DOHH2 (cell line): ENCODE results near the gene PITPNM3.

Source experiments
- H3F3A ChIP-seq: fragments of 200-600 bp; sonication (generic), shearing (Covaris generic); 2 replicates; pipeline ENCODE4 v1.6.0; 2016; ENCODE audit warnings: antibody characterized with exemption, mild to moderate bottlenecking; ENCODE audit not compliant: control insufficient read depth, insufficient read depth
- H3K27ac ChIP-seq: fragments of 200-600 bp; sonication (generic); 2 replicates; pipeline ENCODE4 v1.5.1; 2014; ENCODE audit warnings: low read depth, mild to moderate bottlenecking, low read length, moderate library complexity
- H3K27me3 ChIP-seq: fragments of 200-600 bp; sonication (generic); 2 replicates; pipeline ENCODE4 v1.6.1; 2014; ENCODE audit warnings: mild to moderate bottlenecking, low read length, mixed read lengths; ENCODE audit not compliant: control insufficient read depth
- H3K36me3 ChIP-seq: fragments of 200-600 bp; sonication (generic); 2 replicates; pipeline ENCODE4 v1.6.1; 2014; ENCODE audit warnings: mild to moderate bottlenecking, low read length, moderate library complexity, mixed read lengths; ENCODE audit not compliant: control insufficient read depth
- H3K4me1 ChIP-seq: fragments of 200-600 bp; sonication (generic); 2 replicates; pipeline ENCODE4 v1.6.1; 2014; ENCODE audit warnings: mild to moderate bottlenecking, low read length, mixed read lengths; ENCODE audit not compliant: control insufficient read depth
- H3K4me2 ChIP-seq: fragments of 200-600 bp; sonication (generic); 2 replicates; pipeline ENCODE4 v1.6.0; 2014; ENCODE audit warnings: mild to moderate bottlenecking, low read length, moderate library complexity
- H3K4me3 ChIP-seq: fragments of 200-600 bp; sonication (generic); 2 replicates; pipeline ENCODE4 v1.5.1; 2014; ENCODE audit warnings: mild to moderate bottlenecking, low read length, mixed read lengths
- H3K79me2 ChIP-seq: fragments of 200-600 bp; sonication (generic); 2 replicates; pipeline ENCODE4 v1.6.1; 2014; ENCODE audit warnings: mild to moderate bottlenecking, low read length, mixed read lengths; ENCODE audit not compliant: control insufficient read depth
- H3K9me2 ChIP-seq: fragments of 200-600 bp; sonication (generic); replicated peaks from 2 replicates; pipeline ENCODE4 v1.6.1; 2014; ENCODE audit warnings: mild to moderate bottlenecking, low read length, mixed read lengths; ENCODE audit not compliant: control insufficient read depth
- H3K9me3 ChIP-seq: fragments of 200-600 bp; sonication (generic); 2 replicates; pipeline ENCODE4 v1.6.1; 2014; ENCODE audit warnings: antibody characterized with exemption, low read length, mixed read lengths; ENCODE audit not compliant: control insufficient read depth, insufficient read depth
- H4K20me1 ChIP-seq: fragments of 200-600 bp; sonication (generic); 2 replicates; pipeline ENCODE4 v1.6.0; 2014; ENCODE audit warnings: low read depth, mild to moderate bottlenecking, antibody characterized with exemption, low read length, moderate library complexity; ENCODE audit not compliant: control insufficient read depth, insufficient read depth
- CTCF ChIP-seq: fragments of 200-600 bp; sonication (generic); IDR thresholded peaks from one replicate; pipeline ENCODE4 v1.5.1; 2014; ENCODE audit warnings: antibody characterized with exemption, mild to moderate bottlenecking, low read depth, low read length; ENCODE audit not compliant: poor library complexity, severe bottlenecking
- EZH2phosphoT487 ChIP-seq: fragments of 200-600 bp; sonication (generic); IDR thresholded peaks from 2 replicates; pipeline ENCODE4 v1.6.1; 2017; ENCODE audit warnings: borderline replicate concordance, mild to moderate bottlenecking, antibody characterized with exemption, low read length, moderate library complexity, mixed read lengths

The PITPNM3 gene

GRCh38 chr17:6592173-6592572 is 35.8 kb upstream of the PITPNM3 start:
- Histone ChIP-seq H3K4me3 (no peak overlapping the region), H3K27ac (no peak overlapping the region), H3K36me3 (peaks cover 79% of the 10 kb centered on the region), H3K4me2 (no peak overlapping the region), H3K4me1 (no peaks in the 10 kb centered on the region), H3F3A (no peaks in the 10 kb centered on the region), H3K9me2 (no peaks in the 10 kb centered on the region), H4K20me1 (no peaks in the 10 kb centered on the region), H3K9me3 (no peaks in the 10 kb centered on the region), H3K79me2 (no peaks in the 10 kb centered on the region), H3K27me3 (no peaks in the 10 kb centered on the region)
- TF ChIP-seq CTCF: no peak
- TF ChIP-seq EZH2phosphoT487: no peak

GRCh38 chr17:6591599-6592158 is 35.3 kb upstream of the PITPNM3 start:
- no peaks in the 10 kb centered on the region for H4K20me1 ChIP-seq
- H3K4me1 ChIP-seq: no peaks in the 10 kb centered on the region
- H3K27me3 ChIP-seq: no peaks in the 10 kb centered on the region
- H3K4me3 ChIP-seq: no peak overlapping the region
- H3K9me2 ChIP-seq: no peaks in the 10 kb centered on the region
- no peak overlapping the region for H3K27ac ChIP-seq
- H3K36me3 ChIP-seq: peaks cover 77% of the 10 kb centered on the region
- TF ChIP-seq EZH2phosphoT487: no peak
- no peak for TF ChIP-seq CTCF
- no peaks in the 10 kb centered on the region for H3F3A ChIP-seq
- no peak overlapping the region for H3K4me2 ChIP-seq
- H3K9me3 ChIP-seq: no peaks in the 10 kb centered on the region
- no peaks in the 10 kb centered on the region for H3K79me2 ChIP-seq

- H3F3A ChIP-seq: no peaks in the 10 kb centered on the region
- no peaks in the 10 kb centered on the region for H4K20me1 ChIP-seq
- H3K27me3 ChIP-seq: no peaks in the 10 kb centered on the region
- no peaks in the 10 kb centered on the region for H3K79me2 ChIP-seq
- H3K36me3 ChIP-seq: peaks cover 74% of the 10 kb centered on the region
- no peak overlapping the region for H3K4me3 ChIP-seq
- H3K4me2 ChIP-seq: no peak overlapping the region
- H3K9me3 ChIP-seq: no peaks in the 10 kb centered on the region
- no peak overlapping the region for H3K27ac ChIP-seq
- H3K4me1 ChIP-seq: no peaks in the 10 kb centered on the region
- TF ChIP-seq CTCF (no peak), EZH2phosphoT487 (no peak)
- H3K9me2 ChIP-seq: no peaks in the 10 kb centered on the region
Measured at GRCh38 chr17:6589266-6589946, 33.1 kb upstream of the PITPNM3 start.
